NCI-H526 treated with DMSO at 0.1 percent for 48 hours (cell line): Measurements from ENCODE around the gene LYPLAL1.

ENCODE experiments used
- DNase-seq: peaks from one replicate; lab custom pipeline; 2025; lab: John Stamatoyannopoulos, UW

The LYPLAL1 gene

DNA sequence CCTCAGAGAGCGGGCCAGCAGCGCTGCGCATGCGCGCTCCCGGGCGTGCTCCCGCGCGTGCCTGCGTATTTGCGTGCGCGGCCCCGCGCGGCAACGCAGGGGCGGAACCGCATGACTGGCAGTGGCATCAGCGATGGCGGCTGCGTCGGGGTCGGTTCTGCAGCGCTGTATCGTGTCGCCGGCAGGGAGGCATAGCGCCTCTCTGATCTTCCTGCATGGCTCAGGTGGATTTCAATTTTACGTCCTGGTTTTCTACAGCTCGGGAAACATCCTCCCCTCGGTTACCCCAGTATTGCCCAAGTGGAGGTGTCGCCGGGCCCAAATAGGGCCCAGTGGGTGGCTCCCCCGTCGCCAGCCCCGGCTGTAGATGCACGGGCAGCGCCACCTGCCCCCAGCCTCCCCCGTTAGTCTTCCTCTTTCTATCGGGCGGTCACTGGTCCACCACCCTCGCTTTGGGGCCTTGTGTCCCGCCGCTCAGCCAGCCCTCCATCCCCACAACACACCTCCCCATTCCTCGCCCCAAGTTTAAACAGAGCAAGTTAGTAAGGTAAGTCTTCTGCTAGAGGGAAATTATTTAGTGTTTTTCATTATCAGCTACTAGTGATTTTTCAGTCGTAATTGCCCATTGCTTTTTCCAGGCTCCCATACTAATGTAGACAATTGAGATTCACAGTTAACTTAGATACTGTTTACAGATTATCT is at the start of gene LYPLAL1:
LYPLAL1 (plus strand) TSS at position 121 of the 702 bp plus-strand sequence; CDS start at position 134, 13 bp downstream.
- peak; percentile 55 for DNase-seq

DNA sequence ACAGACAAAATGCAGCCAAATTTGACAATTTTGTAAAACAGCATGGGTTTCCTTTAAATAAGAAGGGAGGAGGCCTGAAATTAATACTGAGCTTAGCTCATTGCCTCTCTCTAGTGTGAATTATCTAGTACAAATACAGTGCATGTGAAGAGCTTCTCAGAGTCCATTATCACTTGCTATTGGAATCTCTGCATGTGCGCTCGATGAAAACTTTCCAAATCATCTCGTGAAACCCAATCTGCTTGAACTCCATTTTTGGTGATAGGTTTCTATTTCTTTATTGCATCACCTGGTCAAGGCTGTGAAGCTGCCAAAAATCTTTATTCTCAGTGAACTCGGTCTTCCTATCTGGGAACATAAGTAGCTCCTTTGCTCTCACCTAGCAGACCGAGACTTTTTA is 49.5 kb upstream of the LYPLAL1 start:
- no peak for DNase-seq

DNA sequence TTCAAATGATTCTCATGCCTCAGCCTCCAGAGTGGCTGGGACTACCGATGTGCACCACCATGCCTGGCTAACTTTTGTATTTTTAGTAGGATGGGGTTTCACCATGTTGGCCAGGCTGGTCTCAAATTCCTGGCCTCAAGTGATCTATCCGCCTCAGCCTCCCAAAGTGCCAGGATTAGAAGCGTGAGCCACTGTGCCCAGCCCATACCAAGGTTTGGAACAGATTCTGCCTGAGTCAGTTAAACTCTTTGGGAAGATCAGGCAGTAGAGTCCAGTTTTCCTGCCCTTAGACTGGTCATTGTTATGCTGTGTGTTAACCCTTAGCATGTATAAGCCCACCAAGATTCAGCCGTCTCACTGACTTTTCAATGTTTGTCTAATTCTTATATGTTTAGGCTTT is 48.3 kb upstream of the LYPLAL1 start:
- no peak for DNase-seq

DNA sequence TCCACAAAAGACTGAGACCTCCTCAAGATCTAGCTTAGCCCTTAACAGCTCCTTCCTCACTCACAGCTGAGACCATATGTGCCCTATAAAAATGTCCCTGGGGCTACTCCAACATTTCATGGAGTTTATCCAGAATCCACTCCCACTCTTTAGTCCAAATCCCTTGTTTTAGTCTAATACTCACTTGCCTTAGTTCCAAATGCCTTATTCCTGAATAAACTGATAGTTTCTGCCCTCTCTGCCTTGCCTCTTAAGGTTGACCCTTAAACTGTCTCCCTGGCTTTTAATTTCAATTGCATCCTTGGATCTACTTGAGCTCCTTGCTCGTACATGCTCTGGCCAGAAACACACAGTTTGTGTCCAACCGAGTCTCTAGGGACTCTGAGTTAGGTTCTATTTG is 47.3 kb upstream of the LYPLAL1 start:
- no peak for DNase-seq

DNA sequence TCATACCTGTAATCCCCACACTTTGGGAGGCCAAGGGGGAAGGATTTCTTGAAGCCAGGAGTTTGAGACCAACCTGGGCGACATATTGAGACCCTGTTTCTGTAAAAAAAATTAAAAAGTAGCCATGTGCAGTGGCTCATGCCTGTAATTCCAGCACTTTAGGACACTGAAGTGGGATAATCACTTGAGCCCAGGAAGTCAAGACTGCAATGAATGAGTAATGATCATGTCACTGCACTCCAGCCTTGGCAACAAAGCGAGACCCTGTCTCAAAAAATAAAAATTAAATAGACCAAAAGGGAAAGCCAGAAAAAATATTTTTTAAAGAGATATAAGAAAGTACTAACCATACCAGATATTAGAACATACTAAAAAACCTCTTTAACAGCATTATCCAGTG is 44.7 kb upstream of the LYPLAL1 start:
- DNase-seq = no peak

DNA sequence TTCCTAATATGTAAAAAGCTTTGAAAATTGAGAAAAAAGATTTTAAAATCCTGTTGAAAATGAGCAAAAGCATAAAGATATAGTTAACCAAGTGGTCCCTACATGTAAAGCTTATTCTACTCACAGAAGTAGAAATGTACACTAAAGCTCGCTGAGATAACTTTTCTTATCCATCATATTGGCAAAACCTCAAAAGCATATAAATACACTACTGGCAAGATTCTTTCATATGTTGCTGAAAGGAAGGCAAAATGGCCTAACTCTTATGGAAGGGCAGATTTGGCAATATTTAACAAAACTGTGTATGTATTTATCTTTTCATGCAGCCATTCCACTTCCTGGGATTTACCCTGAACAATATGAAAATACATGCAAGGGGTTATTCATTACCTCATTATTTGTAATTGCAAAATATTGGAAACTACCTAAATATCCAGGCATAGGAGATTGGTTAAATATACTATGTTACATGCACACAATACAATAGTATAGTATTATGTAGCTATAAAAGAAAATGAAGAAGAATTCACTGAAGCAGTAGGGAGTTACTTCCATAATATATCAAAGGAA is 43.2 kb upstream of the LYPLAL1 start:
- no peak for DNase-seq

DNA sequence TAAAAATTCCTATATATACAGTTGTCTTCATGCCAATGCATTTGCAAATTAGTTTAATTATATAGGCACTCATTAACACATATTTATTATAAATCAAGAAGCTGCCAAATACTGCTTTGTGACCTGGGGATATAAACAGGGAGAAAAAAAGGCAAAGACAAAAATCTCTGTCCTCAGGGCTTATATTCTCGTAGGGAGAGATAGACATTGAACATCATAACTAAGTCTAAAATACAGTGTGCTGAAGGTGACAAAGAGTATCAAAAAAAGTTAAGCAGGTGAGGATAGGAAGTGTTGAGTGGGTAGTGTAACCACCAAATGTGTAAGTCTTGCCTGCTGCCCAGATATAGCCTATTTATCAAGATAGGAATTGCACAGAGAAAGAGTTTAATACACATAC is 40.7 kb upstream of the LYPLAL1 start:
- DNase-seq = no peak

DNA sequence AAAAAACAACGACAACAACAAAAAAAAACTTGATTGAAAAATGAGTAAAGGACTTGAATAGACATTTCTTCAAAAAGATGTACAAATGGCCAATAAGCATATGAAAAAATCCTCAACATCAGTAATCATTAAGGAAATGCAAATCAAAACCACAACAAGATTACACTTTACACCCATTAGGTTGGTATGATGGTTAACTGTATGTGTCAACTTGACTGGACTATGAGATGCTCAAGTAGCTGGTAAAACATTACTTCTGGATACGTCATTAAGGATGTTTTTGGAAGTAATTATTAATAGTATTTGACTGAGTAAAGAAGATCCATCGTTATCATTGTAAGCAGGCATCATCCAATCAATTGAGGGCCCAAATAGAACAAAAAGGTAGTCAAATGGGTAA is 34.9 kb upstream of the LYPLAL1 start:
- no peak for DNase-seq

DNA sequence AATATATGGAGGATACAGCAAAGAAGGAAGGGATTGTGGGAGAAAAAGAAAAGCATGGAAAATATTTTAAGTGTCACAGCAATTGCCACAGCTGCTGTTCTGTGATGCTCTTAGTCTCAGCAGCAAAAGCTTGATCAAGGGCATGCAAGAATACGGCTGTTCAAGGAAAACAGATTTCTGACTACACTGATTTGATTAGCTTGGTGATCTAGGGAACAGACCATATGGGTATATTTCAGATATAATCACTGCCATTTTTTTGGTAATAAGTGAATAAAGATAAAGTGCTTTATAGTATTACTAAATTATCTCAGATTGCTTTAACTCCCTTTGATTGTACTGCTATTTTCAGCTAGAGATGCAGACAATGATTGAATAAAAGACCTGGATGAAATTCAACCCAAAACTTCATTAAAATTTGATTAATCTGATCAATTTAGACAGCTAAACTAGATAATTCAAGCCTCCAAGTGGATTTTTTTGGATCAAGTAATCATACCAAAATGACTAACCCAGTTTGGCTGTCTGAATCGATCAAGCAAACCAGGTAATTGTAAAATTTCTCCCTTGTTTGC is 33.3 kb upstream of the LYPLAL1 start:
- no peak for DNase-seq

DNA sequence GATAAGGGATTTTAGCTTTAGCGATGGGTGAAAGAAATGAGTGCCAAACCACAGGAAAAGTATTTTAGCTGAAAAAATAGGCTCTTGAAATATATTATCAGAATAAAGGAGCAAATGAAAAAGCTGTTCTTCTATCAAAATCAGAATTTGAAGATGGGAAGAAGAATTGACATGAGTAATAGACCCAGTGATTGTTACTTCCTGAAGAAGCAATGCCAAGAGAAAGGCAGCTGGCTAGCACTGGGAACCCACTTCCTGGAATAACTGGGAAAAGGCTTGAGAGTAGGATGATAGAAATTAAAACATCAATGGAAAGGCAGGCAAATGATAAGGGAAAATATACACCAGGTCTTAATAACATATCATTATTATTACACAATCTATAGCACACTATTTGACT is 29.9 kb upstream of the LYPLAL1 start:
- DNase-seq = no peak

DNA sequence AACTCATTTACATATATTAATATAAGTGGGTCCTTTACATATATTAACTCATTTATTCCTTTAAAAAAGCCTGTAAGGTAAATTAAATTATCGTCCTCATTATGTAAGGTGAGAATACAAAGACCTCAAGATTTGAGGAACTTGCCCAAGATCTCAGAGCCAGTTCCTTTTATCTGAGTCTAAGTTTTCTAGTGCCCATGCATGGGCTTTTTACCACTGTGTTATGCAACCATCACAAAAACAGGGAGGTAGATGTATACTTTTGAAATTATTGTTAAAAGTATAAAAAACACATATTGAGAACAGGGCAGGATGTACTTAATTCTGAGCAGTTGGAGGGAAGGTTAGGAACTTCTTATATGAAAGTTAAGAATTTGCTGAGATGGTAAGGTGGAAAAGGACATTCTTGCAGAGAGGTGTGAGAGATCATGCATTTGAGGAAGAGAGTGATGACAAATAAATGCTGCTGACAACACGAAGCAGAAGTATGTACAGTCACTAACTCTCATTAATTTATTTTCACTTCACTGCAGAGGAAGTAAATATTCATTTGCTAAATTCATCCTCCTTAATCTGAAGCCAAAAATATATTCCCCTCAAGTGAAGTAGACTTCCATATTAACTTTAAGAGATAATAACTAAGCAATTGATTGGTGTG is 28.9 kb upstream of the LYPLAL1 start:
- no peak for DNase-seq

DNA sequence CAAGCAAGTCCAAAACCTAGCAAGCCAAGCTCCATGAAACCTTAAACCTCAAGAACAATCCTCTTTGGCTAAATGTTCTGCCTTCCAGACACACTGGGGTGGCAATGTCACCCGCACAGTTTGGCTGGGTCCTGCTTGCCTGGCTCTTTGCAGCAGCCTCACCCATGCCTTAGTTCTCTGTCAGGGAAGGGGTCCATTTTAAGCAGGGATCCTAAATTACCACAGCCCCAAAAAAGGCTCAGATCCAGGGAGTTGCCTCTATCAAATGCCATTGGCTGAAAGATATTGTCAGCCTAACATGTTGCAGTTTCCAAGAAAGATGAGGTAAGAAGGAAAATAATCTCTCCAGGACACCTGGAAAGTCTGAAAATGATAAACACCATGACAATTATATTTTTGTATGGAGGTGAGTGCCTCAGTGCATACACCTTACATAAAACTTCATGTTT is 26.1 kb upstream of the LYPLAL1 start:
- DNase-seq = no peak

DNA sequence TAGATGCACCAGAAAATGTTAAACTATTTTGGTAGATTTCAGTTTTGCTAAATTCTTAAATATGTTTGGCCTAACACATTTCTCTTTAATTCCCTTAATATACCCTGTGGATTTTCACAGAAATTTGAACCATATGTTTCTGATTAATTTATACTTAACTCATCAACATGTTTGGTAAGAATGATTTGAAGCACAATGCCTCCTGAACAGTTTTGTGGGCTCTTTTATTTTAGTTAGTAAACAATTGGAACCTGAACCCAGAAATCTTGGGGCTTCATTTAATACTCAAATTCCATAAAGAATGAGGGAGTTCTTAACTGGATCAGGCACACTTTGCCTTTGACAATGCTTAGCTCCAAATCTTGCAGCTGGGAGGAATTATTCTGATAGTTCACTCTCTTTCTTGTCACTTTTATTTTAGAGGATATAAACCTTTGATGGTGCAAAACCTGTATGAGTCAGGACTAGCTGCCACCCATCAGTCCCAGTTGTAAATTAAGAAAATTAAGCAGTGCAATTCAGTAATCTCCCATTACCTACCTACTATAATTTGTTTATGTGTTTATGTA is 24.6 kb upstream of the LYPLAL1 start:
- no peak for DNase-seq

DNA sequence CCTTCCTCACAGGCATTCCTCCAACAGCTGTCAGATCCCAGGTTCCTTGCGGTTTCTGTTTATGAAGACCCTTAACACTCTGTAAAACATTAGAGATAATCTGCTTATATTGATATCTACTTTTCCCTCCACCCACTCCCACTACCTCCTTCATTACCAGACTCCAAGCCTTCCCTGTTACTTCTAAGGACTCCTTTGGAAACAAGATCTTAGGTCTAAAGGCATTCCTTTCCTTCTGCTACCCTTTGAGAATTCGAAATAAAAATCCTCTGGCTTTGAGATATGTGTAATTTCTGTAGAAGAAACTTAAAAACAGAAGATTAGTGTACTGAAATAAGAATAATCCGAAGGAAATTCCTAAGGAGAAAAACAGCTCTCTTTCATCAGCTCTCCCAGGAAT is 23.7 kb upstream of the LYPLAL1 start:
- DNase-seq = no peak

DNA sequence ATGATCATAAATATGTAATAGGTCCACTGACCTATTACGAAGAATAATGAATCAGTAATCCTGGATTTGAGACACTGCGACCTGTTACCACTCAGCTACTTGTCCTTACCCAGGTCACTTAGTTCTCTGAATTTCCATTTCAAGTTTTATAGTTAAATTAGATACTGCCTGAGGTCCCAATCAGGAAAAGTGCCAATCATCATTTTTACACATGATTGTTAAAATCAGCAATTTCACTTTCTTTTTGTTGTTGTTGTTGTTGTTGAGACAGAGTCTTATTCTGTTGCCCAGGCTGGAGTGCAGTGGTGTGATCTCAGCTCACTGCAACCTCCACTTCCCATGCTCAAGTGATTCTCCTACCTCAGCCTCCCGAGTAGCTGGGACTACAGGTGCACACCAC is 22.8 kb upstream of the LYPLAL1 start:
- DNase-seq = no peak

DNA sequence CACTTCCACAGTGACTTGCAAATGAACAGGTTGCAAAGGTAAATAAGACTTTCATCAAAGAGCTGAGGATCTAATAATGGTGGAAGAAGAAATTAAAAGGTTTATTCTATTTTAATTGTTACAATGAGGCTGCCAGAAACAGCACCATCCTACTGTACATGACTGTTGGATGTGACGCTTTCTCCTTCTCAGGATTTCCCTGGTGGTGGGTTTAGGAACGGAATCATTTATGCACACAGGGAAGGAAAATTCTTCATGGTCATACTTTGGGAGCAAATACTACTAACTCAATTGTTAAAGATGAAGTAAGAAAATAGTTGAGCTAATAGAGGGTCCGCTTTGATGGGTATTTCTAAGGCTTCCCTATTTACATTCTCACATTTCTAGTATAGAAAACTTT is 22.2 kb upstream of the LYPLAL1 start:
- DNase-seq = no peak

DNA sequence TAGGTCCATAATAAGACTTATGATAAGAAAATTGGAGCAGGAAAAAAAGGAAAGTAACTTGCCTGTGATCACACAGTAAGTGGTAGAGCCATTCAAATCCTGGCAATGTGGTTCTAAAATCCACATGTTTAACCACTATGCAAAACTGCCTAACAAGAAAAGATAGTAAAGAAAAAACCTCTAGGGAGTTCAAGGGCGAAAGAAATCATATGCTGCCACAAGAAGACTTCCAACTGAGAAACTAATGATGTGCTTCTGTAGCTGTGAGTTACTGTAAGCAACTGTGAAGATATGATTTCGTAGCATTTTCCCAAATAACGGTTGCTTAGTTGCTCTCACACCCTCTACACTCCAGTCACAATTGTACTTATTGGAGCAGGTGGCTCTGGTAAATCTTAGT is 20.9 kb upstream of the LYPLAL1 start:
- DNase-seq = no peak

DNA sequence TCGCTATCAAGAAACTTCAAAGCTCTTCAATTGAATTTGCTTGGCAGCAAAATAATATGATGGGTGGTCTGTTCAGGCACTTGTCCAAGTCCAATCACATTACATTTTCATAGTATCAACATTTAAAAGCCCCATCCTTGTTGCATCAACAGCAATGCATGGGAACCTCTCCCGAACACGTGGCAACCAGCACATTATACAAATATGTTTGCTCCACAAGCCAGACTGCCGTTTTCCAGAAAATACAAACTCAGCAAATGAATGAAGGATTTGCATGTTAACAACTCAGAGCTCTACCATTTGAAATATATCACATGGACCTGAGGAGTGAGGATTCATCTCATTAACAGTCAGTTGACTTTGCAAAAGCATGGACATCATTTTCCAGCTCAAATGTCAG is 20.0 kb upstream of the LYPLAL1 start:
- DNase-seq = no peak

DNA sequence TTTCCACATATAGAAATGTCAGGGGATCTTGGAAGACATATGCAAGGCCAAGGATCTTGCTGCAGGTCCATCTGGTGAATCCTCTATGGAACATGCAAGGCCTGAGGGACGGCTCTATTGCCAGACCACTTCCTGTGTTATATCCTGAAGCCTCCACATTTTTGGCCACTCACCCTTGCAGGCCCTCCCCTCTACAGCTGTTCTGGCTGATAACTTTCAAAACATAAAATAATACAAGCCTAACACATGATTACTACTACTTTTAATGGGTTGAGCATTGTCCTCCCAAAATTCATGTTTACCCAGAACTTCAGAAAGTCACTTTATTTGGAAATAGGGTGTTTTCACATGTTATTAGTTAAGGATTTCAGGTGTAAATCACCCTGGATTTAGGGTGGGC is 18.5 kb upstream of the LYPLAL1 start:
- no peak for DNase-seq

DNA sequence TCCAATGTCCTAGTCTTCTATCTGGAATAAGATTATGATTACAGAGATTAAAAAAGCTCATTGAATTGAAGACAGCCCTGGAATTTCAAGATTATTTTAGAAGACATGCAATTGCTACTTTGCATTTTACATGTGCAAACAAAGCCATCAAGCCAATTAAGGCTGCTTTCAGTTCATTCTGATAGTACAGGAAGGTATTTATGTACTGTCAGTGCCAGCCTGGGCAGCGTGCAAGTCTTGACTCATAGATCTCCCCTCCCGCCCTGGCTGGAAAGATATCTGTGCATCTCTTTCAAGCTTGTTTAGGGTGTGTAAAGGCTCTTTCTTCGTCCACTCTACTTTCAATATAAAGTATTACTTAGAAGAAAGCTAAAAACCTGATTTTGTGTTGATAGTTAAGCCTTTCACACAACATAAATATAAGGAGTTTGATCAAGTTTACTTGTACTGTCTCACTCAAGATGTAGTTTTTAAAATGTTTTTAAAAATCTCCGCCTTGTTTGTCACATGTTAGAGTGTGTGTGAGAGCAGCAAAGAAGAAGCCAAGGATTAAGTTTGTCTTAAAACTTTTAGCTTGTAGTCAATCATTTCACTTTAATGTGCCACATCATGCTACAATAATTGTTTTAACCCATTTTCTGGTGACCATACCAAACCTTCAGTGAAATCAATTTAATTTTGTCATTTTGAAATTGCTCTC is 13.6 kb upstream of the LYPLAL1 start:
- DNase-seq = no peak

DNA sequence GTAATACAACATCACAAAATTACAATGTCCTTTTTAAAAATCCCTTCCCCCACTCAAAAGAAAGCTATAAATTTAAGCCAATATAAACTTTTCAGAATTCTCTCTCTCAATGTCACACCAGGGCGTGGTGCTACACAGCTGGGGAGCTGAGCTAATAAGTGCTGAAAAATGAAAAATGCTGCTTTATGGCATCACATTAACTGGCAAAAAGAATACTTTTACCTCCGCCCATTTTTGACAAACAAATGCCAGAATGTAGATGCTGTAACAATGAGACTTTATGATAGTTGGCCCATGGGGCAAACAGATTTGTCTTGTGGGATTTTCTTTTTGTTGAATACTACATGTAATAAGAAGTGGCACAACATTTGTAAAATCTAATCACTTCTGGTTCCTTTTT is 12.7 kb upstream of the LYPLAL1 start:
- no peak for DNase-seq

DNA sequence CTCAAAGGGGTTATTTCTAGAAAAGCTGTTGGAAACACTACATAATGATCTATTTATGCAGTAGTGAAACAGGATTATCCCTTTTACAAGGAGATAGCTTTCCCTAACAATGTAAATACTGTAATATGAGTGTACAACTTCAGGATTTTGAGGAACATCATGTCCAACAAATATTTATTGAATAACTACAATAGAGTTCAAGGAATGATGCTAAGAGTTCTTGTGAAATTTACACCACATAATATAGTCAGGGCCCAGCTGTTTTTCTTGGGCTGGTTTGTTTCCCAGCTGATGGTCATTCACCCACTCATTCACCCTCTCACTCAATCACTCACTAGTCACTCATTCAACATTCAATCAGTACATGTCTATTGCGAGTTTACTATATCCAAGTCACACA is 12.3 kb upstream of the LYPLAL1 start:
- no peak for DNase-seq
